ENCODE data around the gene TEC. TPM values are rescaled to one million over a fixed set of nuclear protein-coding genes. Genes with fewer than 3 reads are reported as not detected.

TEC gene
- total and polyA plus RNA-seq, 2 donors, result 2.9 to 4.2 TPM

DNA sequence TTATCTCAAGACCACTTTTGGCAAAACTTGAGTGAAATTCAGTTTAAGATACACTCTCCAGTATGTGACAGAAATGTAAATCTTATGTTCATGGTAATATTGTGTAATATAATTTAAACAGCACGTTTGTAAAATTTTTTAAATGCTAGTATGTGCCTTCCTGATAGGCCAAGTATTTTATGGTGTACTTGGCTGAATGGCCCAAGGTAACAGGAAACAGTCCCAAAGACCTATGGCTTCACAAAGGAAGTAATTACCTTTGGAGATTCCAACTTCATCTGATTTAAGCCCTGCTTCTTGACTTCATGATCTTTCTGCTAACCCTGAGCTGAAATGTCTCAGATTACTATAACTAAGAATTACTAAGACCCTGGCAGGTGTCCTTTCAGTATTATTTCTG lies 20.3 kb downstream of the TEC start:
- no peaks in the 10 kb centered on the region for H3K36me3 ChIP-seq (ENCODE audit: control insufficient read depth in 2 of 2, insufficient read depth in 2 of 2, low read length in 1 of 2)
- no peaks in the 10 kb centered on the region for H3K9me3 ChIP-seq (ENCODE audit: control insufficient read depth in 2 of 2, insufficient read depth in 1 of 2, low read length in 1 of 2)
- DNase-seq (ENCODE audit: low read depth in 6 of 9, low spot score in 9 of 9), result no peak
- H3K27me3 ChIP-seq (ENCODE audit: control insufficient read depth in 2 of 2, insufficient read depth in 1 of 2, low read length in 1 of 2), result no peaks in the 10 kb centered on the region
- no peak overlapping the region for H3K4me3 ChIP-seq (ENCODE audit: low read length in 2 of 2)
- no peak overlapping the region for H3K27ac ChIP-seq (ENCODE audit: low read depth in 1 of 2, low read length in 1 of 2)
- 51% methylated on average over 1 of the region's 1 CpG for WGBS
- H3K4me1 ChIP-seq (ENCODE audit: control insufficient read depth in 2 of 2, insufficient read depth in 2 of 2, low read length in 2 of 2), result no peaks in the 10 kb centered on the region

DNA sequence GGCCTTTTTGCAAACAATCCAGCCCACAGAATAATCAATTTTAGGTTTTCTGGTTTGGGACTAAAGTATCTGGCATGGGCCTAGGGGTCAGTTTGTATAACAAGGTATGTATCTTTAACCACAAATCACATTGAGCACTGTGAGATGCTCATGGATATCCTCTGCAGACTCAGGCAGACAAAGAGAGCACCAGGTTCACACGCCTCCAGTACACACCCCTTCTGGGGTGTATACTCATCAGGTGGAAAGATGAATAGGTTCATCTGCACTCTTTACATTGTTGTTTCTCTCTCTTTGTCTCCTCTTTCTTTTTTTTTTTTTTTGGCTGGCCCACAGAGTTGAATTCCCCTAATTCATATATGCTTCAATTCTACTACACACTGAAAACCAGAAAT lies 21.1 kb downstream of the TEC start:
- Histone ChIP-seq H3K27ac (ENCODE audit: low read depth in 1 of 2, low read length in 1 of 2) (no peak overlapping the region), H3K4me1 (ENCODE audit: control insufficient read depth in 2 of 2, insufficient read depth in 2 of 2, low read length in 2 of 2) (no peaks in the 10 kb centered on the region), H3K27me3 (ENCODE audit: control insufficient read depth in 2 of 2, insufficient read depth in 1 of 2, low read length in 1 of 2) (no peaks in the 10 kb centered on the region), H3K4me3 (ENCODE audit: low read length in 2 of 2) (no peak overlapping the region), H3K36me3 (ENCODE audit: control insufficient read depth in 2 of 2, insufficient read depth in 2 of 2, low read length in 1 of 2) (no peaks in the 10 kb centered on the region), H3K9me3 (ENCODE audit: control insufficient read depth in 2 of 2, insufficient read depth in 1 of 2, low read length in 1 of 2) (no peaks in the 10 kb centered on the region)
- no peak for DNase-seq (ENCODE audit: low read depth in 6 of 9, low spot score in 9 of 9)
- 92% methylated on average over 1 of the region's 1 CpG for WGBS

DNA sequence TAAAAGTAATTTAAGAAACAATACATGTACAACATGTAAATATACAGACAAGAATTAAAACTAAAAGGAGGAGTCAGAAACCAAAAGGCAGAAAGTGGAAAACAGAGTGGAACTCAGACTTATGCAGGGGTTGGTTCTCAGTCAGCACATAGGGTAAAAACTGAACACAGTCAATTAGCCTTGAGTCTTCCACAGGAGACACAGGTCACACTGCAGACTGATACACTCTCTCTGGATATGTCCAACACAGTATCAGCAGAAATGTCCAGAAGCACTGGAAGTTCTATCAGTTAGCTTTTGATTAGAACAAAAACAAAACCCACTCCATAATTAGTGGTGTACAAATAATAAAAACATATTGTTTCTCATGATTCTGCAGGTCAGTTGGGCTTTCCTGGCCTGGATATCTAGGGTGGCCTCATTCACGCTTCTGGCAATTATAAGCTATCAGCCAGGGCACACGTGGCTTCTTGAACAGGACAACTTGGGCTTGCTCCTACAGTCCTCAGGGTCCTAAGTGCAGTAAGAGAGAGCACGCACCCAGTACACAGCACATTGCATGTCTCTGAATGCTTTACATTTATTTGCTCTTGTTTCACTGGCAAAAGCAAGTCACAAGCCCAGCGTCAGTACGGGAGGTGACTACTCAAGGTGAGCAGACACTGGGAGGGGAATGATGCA lies 21.6 kb downstream of the TEC start:
- Histone ChIP-seq H3K36me3 (ENCODE audit: control insufficient read depth in 2 of 2, insufficient read depth in 2 of 2, low read length in 1 of 2) (no peaks in the 10 kb centered on the region), H3K4me3 (ENCODE audit: low read length in 2 of 2) (no peak overlapping the region), H3K9me3 (ENCODE audit: control insufficient read depth in 2 of 2, insufficient read depth in 1 of 2, low read length in 1 of 2) (no peaks in the 10 kb centered on the region), H3K4me1 (ENCODE audit: control insufficient read depth in 2 of 2, insufficient read depth in 2 of 2, low read length in 2 of 2) (no peaks in the 10 kb centered on the region), H3K27me3 (ENCODE audit: control insufficient read depth in 2 of 2, insufficient read depth in 1 of 2, low read length in 1 of 2) (no peaks in the 10 kb centered on the region), H3K27ac (ENCODE audit: low read depth in 1 of 2, low read length in 1 of 2) (no peak overlapping the region)
- 97% methylated on average over 5 of the region's 5 CpGs for WGBS
- no peak for DNase-seq (ENCODE audit: low read depth in 6 of 9, low spot score in 9 of 9)

DNA sequence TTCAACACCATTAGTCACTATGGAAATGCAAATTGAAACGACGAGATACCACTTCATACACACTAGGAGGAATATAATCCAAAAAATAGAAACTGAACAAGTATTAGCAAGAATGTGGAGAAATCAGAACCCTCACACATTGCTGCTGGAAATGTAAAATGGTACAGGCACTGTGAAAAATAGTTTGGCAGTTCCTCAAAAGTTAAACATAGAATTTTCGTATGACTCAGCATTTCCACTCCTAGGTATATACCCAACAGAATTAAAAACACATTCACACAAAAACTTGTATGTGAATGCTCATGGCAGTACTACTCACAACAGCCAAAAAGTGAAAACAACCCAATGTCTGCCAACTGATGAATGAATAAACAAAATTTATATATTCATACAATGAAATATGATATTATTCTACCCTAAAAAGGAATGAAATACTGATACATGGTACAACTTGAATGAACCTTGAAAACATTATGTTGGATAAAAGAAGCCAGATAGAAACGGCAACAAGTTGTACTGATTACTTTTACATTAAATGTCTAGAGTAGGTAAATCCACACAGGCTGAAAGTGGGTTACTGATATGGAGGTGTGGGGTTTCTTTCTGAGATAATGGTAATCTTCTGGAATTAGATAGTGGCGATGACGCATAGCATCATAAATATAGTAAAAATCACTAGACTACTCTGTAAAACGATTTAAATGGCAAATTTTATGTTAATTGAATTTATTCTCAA lies 22.3 kb downstream of the TEC start:
- WGBS, result 74% methylated on average over 7 of the region's 7 CpGs
- Histone ChIP-seq H3K27ac (ENCODE audit: low read depth in 1 of 2, low read length in 1 of 2) (no peak overlapping the region), H3K36me3 (ENCODE audit: control insufficient read depth in 2 of 2, insufficient read depth in 2 of 2, low read length in 1 of 2) (no peaks in the 10 kb centered on the region), H3K9me3 (ENCODE audit: control insufficient read depth in 2 of 2, insufficient read depth in 1 of 2, low read length in 1 of 2) (no peaks in the 10 kb centered on the region), H3K4me1 (ENCODE audit: control insufficient read depth in 2 of 2, insufficient read depth in 2 of 2, low read length in 2 of 2) (no peaks in the 10 kb centered on the region), H3K27me3 (ENCODE audit: control insufficient read depth in 2 of 2, insufficient read depth in 1 of 2, low read length in 1 of 2) (no peaks in the 10 kb centered on the region), H3K4me3 (ENCODE audit: low read length in 2 of 2) (no peak overlapping the region)
- DNase-seq (ENCODE audit: low read depth in 6 of 9, low spot score in 9 of 9), result no peak

DNA sequence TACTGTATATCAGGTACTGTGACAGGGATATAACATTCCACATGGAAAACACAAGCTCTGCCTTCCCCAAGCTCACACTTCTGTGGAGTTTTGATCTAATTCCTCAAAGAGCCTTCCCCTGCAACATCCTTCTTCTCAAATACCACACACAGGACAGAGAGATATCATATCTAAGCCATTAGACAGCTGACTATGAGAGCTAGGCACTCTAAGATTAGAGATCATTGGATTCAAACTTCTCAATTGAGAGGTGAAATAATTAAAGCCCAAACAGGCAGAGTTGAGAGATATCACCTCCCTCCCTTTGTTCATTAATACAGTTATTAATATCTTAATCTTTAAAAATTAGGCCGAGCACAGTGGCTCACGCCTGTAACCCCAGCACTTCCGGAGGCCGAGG lies 25.0 kb downstream of the TEC start:
- Histone ChIP-seq H3K9me3 (ENCODE audit: control insufficient read depth in 2 of 2, insufficient read depth in 1 of 2, low read length in 1 of 2) (no peaks in the 10 kb centered on the region), H3K4me1 (ENCODE audit: control insufficient read depth in 2 of 2, insufficient read depth in 2 of 2, low read length in 2 of 2) (no peaks in the 10 kb centered on the region)

DNA sequence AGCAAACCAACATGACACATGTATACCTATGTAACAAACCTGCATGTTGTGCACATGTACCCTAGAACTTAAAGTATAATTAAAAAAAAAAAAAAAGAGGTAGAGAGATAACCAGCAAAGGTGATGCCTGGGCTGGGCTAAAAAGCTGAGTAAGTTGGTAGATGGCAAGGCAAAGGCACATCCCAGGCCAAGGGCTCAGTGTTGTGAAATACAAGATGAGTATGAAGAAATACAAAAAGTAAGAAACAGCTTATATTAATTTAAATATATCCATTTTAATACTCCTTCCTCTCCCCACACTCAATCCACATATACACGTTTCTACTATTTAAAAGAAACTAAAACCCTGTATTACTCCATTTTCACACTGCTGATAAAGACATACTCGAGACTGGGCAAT lies 25.8 kb downstream of the TEC start:
- Histone ChIP-seq H3K27me3 (ENCODE audit: control insufficient read depth in 2 of 2, insufficient read depth in 1 of 2, low read length in 1 of 2) (no peaks in the 10 kb centered on the region), H3K9me3 (ENCODE audit: control insufficient read depth in 2 of 2, insufficient read depth in 1 of 2, low read length in 1 of 2) (no peaks in the 10 kb centered on the region), H3K36me3 (ENCODE audit: control insufficient read depth in 2 of 2, insufficient read depth in 2 of 2, low read length in 1 of 2) (no peaks in the 10 kb centered on the region), H3K4me3 (ENCODE audit: low read length in 2 of 2) (no peak overlapping the region), H3K4me1 (ENCODE audit: control insufficient read depth in 2 of 2, insufficient read depth in 2 of 2, low read length in 2 of 2) (no peaks in the 10 kb centered on the region), H3K27ac (ENCODE audit: low read depth in 1 of 2, low read length in 1 of 2) (no peak overlapping the region)
- 93% methylated on average over 2 of the region's 2 CpGs for WGBS
- DNase-seq (ENCODE audit: low read depth in 6 of 9, low spot score in 9 of 9), result no peak

More for the DNA sequence above, 25.0 kb downstream of the TEC start:
- no peaks in the 10 kb centered on the region for H3K27me3 ChIP-seq (ENCODE audit: control insufficient read depth in 2 of 2, insufficient read depth in 1 of 2, low read length in 1 of 2)
- no peak for DNase-seq (ENCODE audit: low read depth in 6 of 9, low spot score in 9 of 9)
- WGBS, result 98% methylated on average over 4 of the region's 4 CpGs
- H3K27ac ChIP-seq (ENCODE audit: low read depth in 1 of 2, low read length in 1 of 2), result no peak overlapping the region
- H3K36me3 ChIP-seq (ENCODE audit: control insufficient read depth in 2 of 2, insufficient read depth in 2 of 2, low read length in 1 of 2), result no peaks in the 10 kb centered on the region
- no peak overlapping the region for H3K4me3 ChIP-seq (ENCODE audit: low read length in 2 of 2)

DNA sequence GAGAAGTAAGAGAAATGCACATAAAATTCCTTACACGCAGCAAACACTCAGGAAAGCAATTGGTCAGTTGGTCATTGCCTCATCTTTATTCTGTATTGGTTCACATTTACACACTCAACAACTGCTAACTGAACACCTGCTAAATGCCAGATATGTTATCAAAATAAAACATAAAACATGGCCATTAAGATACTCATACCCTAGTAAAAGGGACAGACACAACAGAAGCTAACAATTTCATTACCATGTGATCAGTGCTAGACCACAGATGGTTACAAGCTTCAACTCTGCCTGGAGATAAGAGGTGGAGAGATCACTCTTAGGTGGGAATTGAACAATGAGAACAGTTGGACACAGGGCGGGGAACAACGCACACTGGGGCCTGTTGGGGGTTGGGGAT lies 26.2 kb downstream of the TEC start:
- no peak for DNase-seq (ENCODE audit: low read depth in 6 of 9, low spot score in 9 of 9)
- Histone ChIP-seq H3K9me3 (ENCODE audit: control insufficient read depth in 2 of 2, insufficient read depth in 1 of 2, low read length in 1 of 2) (no peaks in the 10 kb centered on the region), H3K4me1 (ENCODE audit: control insufficient read depth in 2 of 2, insufficient read depth in 2 of 2, low read length in 2 of 2) (no peaks in the 10 kb centered on the region), H3K27ac (ENCODE audit: low read depth in 1 of 2, low read length in 1 of 2) (no peak overlapping the region), H3K27me3 (ENCODE audit: control insufficient read depth in 2 of 2, insufficient read depth in 1 of 2, low read length in 1 of 2) (no peaks in the 10 kb centered on the region), H3K4me3 (ENCODE audit: low read length in 2 of 2) (no peak overlapping the region), H3K36me3 (ENCODE audit: control insufficient read depth in 2 of 2, insufficient read depth in 2 of 2, low read length in 1 of 2) (no peaks in the 10 kb centered on the region)
- 95% methylated on average over 3 of the region's 3 CpGs for WGBS

DNA sequence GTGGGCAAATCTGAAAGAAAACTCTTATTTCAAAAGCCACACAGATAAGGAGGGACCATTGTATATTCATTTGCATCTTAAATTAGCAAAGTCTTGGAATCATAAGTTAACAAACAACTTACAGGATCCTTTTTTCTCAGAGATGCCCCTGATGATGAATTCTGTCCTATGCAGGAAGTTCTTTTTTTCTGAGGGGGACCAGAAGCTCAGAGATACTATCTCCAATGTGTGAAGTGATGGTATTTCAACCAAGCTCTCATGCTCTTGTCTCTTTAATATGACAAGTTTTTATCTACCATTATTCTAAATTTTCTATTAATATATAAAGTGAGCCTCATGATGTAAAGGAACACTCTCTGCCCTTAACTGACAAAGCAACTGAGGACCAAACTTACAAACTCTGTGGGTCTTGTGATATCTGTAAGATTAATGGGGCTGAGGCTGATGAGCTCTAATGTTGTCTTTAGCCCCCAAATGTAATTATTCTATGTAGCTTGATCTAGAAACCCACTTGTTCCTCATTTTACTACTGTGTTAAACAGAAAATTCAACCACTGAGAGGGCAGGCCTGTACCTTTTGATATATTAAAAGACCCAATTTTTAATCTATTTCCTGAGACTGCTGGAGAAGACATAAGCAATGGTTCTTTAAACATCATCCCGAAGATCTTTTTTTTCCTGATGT lies 27.0 kb downstream of the TEC start:
- no peaks in the 10 kb centered on the region for H3K27me3 ChIP-seq (ENCODE audit: control insufficient read depth in 2 of 2, insufficient read depth in 1 of 2, low read length in 1 of 2)
- DNase-seq (ENCODE audit: low read depth in 6 of 9, low spot score in 9 of 9), result peak in 4 of 9 donors; percentile 8 to 55 (median 22)
- 52% methylated on average over 1 of the region's 1 CpG for WGBS
- no peaks in the 10 kb centered on the region for H3K36me3 ChIP-seq (ENCODE audit: control insufficient read depth in 2 of 2, insufficient read depth in 2 of 2, low read length in 1 of 2)
- no peak overlapping the region for H3K27ac ChIP-seq (ENCODE audit: low read depth in 1 of 2, low read length in 1 of 2)
- H3K4me3 ChIP-seq (ENCODE audit: low read length in 2 of 2), result no peak overlapping the region
- no peaks in the 10 kb centered on the region for H3K4me1 ChIP-seq (ENCODE audit: control insufficient read depth in 2 of 2, insufficient read depth in 2 of 2, low read length in 2 of 2)
- H3K9me3 ChIP-seq (ENCODE audit: control insufficient read depth in 2 of 2, insufficient read depth in 1 of 2, low read length in 1 of 2), result no peaks in the 10 kb centered on the region

DNA sequence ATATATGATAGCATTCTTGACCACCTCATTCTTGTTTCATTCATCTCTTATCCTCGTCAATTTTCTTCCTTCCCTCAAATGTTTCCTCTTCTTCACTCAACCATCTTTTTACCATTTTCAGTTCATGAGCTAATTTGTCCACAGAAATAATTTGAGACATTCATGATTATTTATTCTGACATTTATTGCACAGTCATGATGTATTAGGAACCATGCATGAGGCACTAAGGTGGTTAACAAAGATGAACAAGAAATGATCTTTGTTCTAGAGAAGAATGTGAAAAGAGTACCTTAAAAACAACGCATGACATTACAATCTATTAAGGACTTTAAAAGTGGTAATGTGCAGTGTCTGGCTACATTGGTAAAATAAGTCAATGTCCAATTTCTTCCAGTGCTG lies 27.9 kb downstream of the TEC start:
- 93% methylated on average over 2 of the region's 2 CpGs for WGBS
- DNase-seq (ENCODE audit: low read depth in 6 of 9, low spot score in 9 of 9), result no peak
- Histone ChIP-seq H3K4me1 (ENCODE audit: control insufficient read depth in 2 of 2, insufficient read depth in 2 of 2, low read length in 2 of 2) (no peaks in the 10 kb centered on the region), H3K27me3 (ENCODE audit: control insufficient read depth in 2 of 2, insufficient read depth in 1 of 2, low read length in 1 of 2) (no peaks in the 10 kb centered on the region), H3K36me3 (ENCODE audit: control insufficient read depth in 2 of 2, insufficient read depth in 2 of 2, low read length in 1 of 2) (no peaks in the 10 kb centered on the region), H3K27ac (ENCODE audit: low read depth in 1 of 2, low read length in 1 of 2) (no peak overlapping the region), H3K9me3 (ENCODE audit: control insufficient read depth in 2 of 2, insufficient read depth in 1 of 2, low read length in 1 of 2) (no peaks in the 10 kb centered on the region), H3K4me3 (ENCODE audit: low read length in 2 of 2) (no peak overlapping the region)

Measured in thymus (tissue), 11 donors.